ENCODE measurements around the gene NENF. TPM values are rescaled to one million over a fixed set of nuclear protein-coding genes. Genes with fewer than 3 reads are reported as not detected.

NENF gene
- total RNA-seq, 1 experiment from 2014 or later = 72.4 TPM

GRCh38 chr1:212491454-212491853, 58.7 kb downstream of the NENF start:
- Histone ChIP-seq H3K27me3 (ENCODE audit: control insufficient read depth, insufficient read depth, low read length) (no peaks in the 10 kb centered on the region), H3K27ac (ENCODE audit: low read length) (no peak overlapping the region; the same call in 1 of the 2 replicates), H3K36me3 (ENCODE audit: control insufficient read depth, insufficient read depth, low read length) (no peaks in the 10 kb centered on the region), H3K4me3 (ENCODE audit: low read depth in 2 of 2, low read length in 2 of 2) (no peak overlapping the region), H3K9me3 (ENCODE audit: control insufficient read depth, insufficient read depth, low read depth, low read length) (no peaks in the 10 kb centered on the region), H3K4me1 (ENCODE audit: control insufficient read depth, insufficient read depth, low read length) (peaks cover 10% of the 10 kb centered on the region)
- intact Hi-C loops (cut with micrococcal nuclease; ENCODE audit: unreplicated experiment) (no loop called here), in situ Hi-C loops (cut with HindIII; ENCODE audit: low pct_unique_long_range_greater_than_20kb, low sequenced_read_pairs) (no loop called here)
- DNase-seq (ENCODE audit: low read depth, low spot score) (no peak), ATAC-seq (no peak)
- ChIA-PET POLR2A (no interaction called here), CTCF (no interaction called here)
- TF ChIP-seq TCF7L2 (IDR thresholded peaks at IDR 0.05; ENCODE audit: low read depth, low read length) = no peak
- no peak for TF ChIP-seq POLR2AphosphoS5 (IDR thresholded peaks at IDR 0.05; ENCODE audit: low read depth, low read length)
- no peak for TF ChIP-seq REST (IDR thresholded peaks at IDR 0.05; ENCODE audit: insufficient read depth in 1 of 2, low read depth in 2 of 2, low read length in 1 of 2)
- no peak for TF ChIP-seq SIN3A (IDR thresholded peaks at IDR 0.05; ENCODE audit: borderline replicate concordance, insufficient read depth, low read depth, low read length)
- TF ChIP-seq CTCF (IDR thresholded peaks at IDR 0.05) = no peak
- no TSS peak for BruUV-seq (replicated peaks)

Other genes starting within 250 kb of the NENF start
- gene PPP2R5A, start 147.5 kb upstream of the NENF start, total RNA-seq (2021; ENCODE audit: unreplicated experiment) = 44.3 TPM
- gene PACC1, start 18.0 kb upstream of the NENF start, total RNA-seq (2021; ENCODE audit: unreplicated experiment) = 11.5 TPM
- 13.3 TPM for gene ATF3, start 175.8 kb downstream of the NENF start, total RNA-seq (2021; ENCODE audit: unreplicated experiment)